Astrocyte (in vitro differentiated cells and primary cell): Measurements from ENCODE around the gene TRPV6. TPM values are rescaled to one million over a fixed set of nuclear protein-coding genes. Genes with fewer than 3 reads are reported as not detected.

Experiments
- DNase-seq: peaks from one replicate; pipeline ENCODE4 v3.0.0-alpha.2; 2010; ENCODE audit warnings: low read depth
- FAIRE-seq: peaks from 2 replicates; lab custom pipeline; 2011; peaks lifted over from hg19 to GRCh38; lab: Jason Lieb, UNC
- H2AFZ ChIP-seq: 2 replicates; pipeline ENCODE4 v1.6.0; 2012; ENCODE audit warnings: low read depth, low read length, inconsistent platforms
- H3K27ac ChIP-seq: 2 replicates; pipeline ENCODE4 v1.5.1; 2011; ENCODE audit warnings: low read depth, low read length, inconsistent platforms
- H3K27me3 ChIP-seq: 2 replicates; pipeline ENCODE4 v1.6.0; 2011; ENCODE audit warnings: low read length, inconsistent platforms; ENCODE audit not compliant: insufficient read depth
- H3K36me3 ChIP-seq: 2 replicates; pipeline ENCODE4 v1.5.1; 2011; ENCODE audit warnings: low read length, inconsistent platforms; ENCODE audit not compliant: insufficient read depth
- H3K4me1 ChIP-seq: 2 replicates; pipeline ENCODE4 v1.5.1; 2011; ENCODE audit warnings: low read length, inconsistent platforms; ENCODE audit not compliant: insufficient read depth
- H3K4me2 ChIP-seq: 2 replicates; pipeline ENCODE4 v1.6.0; 2012; ENCODE audit warnings: low read length, inconsistent platforms
- H3K4me3 ChIP-seq: 2 replicates; pipeline ENCODE4 v1.5.1; 2011; ENCODE audit warnings: low read depth, mild to moderate bottlenecking, low read length, inconsistent platforms; ENCODE audit not compliant: insufficient read depth
- H3K79me2 ChIP-seq: 2 replicates; pipeline ENCODE4 v1.6.0; 2012; ENCODE audit warnings: mild to moderate bottlenecking, low read length, inconsistent platforms; ENCODE audit not compliant: insufficient read depth
- H3K9ac ChIP-seq: 2 replicates; pipeline ENCODE4 v1.6.0; 2012; ENCODE audit warnings: mild to moderate bottlenecking, low read length, inconsistent platforms
- H3K9me3 ChIP-seq: 2 replicates; pipeline ENCODE4 v1.5.1; 2012; ENCODE audit warnings: low read depth, mild to moderate bottlenecking, low read length, inconsistent platforms; ENCODE audit not compliant: insufficient read depth
- H4K20me1 ChIP-seq: 2 replicates; pipeline ENCODE4 v1.6.0; 2012; ENCODE audit warnings: low read length, inconsistent platforms; ENCODE audit not compliant: insufficient read depth
- H3K27ac Mint-ChIP-seq: one replicate; pipeline ENCODE4 v1.8.0; 2021; ENCODE audit warnings: mild to moderate bottlenecking, mixed read lengths; ENCODE audit not compliant: unreplicated experiment
- H3K27me3 Mint-ChIP-seq: one replicate; pipeline ENCODE4 v1.8.0; 2021; ENCODE audit warnings: low read depth, mixed read lengths; ENCODE audit not compliant: unreplicated experiment
- H3K36me3 Mint-ChIP-seq: one replicate; pipeline ENCODE4 v1.8.0; 2021; ENCODE audit warnings: low read depth, mixed read lengths; ENCODE audit not compliant: unreplicated experiment
- H3K4me1 Mint-ChIP-seq: one replicate; pipeline ENCODE4 v1.8.0; 2021; ENCODE audit warnings: low read depth, mixed read lengths; ENCODE audit not compliant: unreplicated experiment
- H3K4me3 Mint-ChIP-seq: one replicate; pipeline ENCODE4 v1.8.0; 2021; ENCODE audit warnings: mild to moderate bottlenecking, moderate library complexity, mixed read lengths; ENCODE audit not compliant: unreplicated experiment
- H3K9me3 Mint-ChIP-seq: one replicate; pipeline ENCODE4 v1.8.0; 2021; ENCODE audit warnings: mild to moderate bottlenecking, mixed read lengths; ENCODE audit not compliant: unreplicated experiment
- CTCF ChIP-seq: IDR thresholded peaks from 2 replicates; pipeline ENCODE4 v1.5.1; 2011; ENCODE audit warnings: low read depth, mild to moderate bottlenecking, inconsistent platforms, low read length, moderate library complexity; ENCODE audit not compliant: insufficient read depth
- EZH2 ChIP-seq: IDR thresholded peaks from 2 replicates; pipeline ENCODE4 v1.6.1; 2012; ENCODE audit warnings: mild to moderate bottlenecking, low read length, inconsistent platforms; ENCODE audit not compliant: insufficient read depth
- total RNA-seq: library from RNA; stranded (reverse); gene quantifications from 2 replicates; pipeline ENCODE4 v1.2.1, GENCODE V29; 2021

The TRPV6 gene
- total RNA-seq, 1 donor from 2014 or later, result 0.14 TPM

GRCh38 chr7:142855756-142856564 is 29.6 kb downstream of the TRPV6 start:
- no peak for FAIRE-seq

GRCh38 chr7:142855114-142855743 is 30.3 kb downstream of the TRPV6 start:
- Mint-ChIP-seq H3K4me1 (peaks cover 11% of the 10 kb centered on the region), H3K27ac (no peak overlapping the region), H3K27me3 (no peaks in the 10 kb centered on the region), H3K9me3 (no peaks in the 10 kb centered on the region), H3K4me3 (peak overlapping the region; percentile 88), H3K36me3 (no peaks in the 10 kb centered on the region)
- DNase-seq (no peak), FAIRE-seq (no peak)
- H3K4me2 ChIP-seq, result peak overlapping the region; percentile 99
- H3K9ac ChIP-seq, result peak overlapping the region; percentile 80
- H3K27ac ChIP-seq, result no peak overlapping the region
- peaks cover 9% of the 10 kb centered on the region for H3K27me3 ChIP-seq
- H4K20me1 ChIP-seq, result no peaks in the 10 kb centered on the region
- H2AFZ ChIP-seq, result peak overlapping the region; percentile 90
- no peak for TF ChIP-seq CTCF
- TF ChIP-seq EZH2, result no peak
- peaks cover 8% of the 10 kb centered on the region for H3K4me1 ChIP-seq
- no peaks in the 10 kb centered on the region for H3K79me2 ChIP-seq
- no peaks in the 10 kb centered on the region for H3K36me3 ChIP-seq
- no peaks in the 10 kb centered on the region for H3K9me3 ChIP-seq
- H3K4me3 ChIP-seq, result peak overlapping the region; percentile 83

More at GRCh38 chr7:142855756-142856564, 29.6 kb downstream of the TRPV6 start:
- Histone ChIP-seq H3K79me2 (no peaks in the 10 kb centered on the region), H3K27ac (no peak overlapping the region), H2AFZ (peak overlapping the region; percentile 90), H3K4me2 (peak overlapping the region; percentile 99), H3K36me3 (no peaks in the 10 kb centered on the region), H3K9ac (peak overlapping the region; percentile 80), H3K4me1 (peaks cover 8% of the 10 kb centered on the region), H3K4me3 (peak overlapping the region; percentile 83), H4K20me1 (no peaks in the 10 kb centered on the region), H3K27me3 (peaks cover 4% of the 10 kb centered on the region), H3K9me3 (no peaks in the 10 kb centered on the region)
- DNase-seq, result no peak
- H3K4me3 Mint-ChIP-seq, result peak overlapping the region; percentile 88
- no peaks in the 10 kb centered on the region for H3K36me3 Mint-ChIP-seq
- no peaks in the 10 kb centered on the region for H3K27me3 Mint-ChIP-seq
- H3K4me1 Mint-ChIP-seq, result peaks cover 11% of the 10 kb centered on the region
- no peak for TF ChIP-seq CTCF
- TF ChIP-seq EZH2, result no peak
- no peak overlapping the region for H3K27ac Mint-ChIP-seq
- H3K9me3 Mint-ChIP-seq, result no peaks in the 10 kb centered on the region
